Activated CD4-positive, alpha-beta T cell treated with anti-CD3 and anti-CD28 coated beads for 1 hour (primary cell): ENCODE data around the gene CUX1.
"Not testable (repeated sequence)": the region's sequence is repeated elsewhere in the genome, so short reads cannot be mapped to it uniquely, and the experiment has no call there.

Source experiments
- DNase-seq: peaks from one replicate; pipeline ENCODE4 v3.0.0-alpha.2; 2020

CUX1 gene

GRCh38 chr7:101856473-101857357 is 39.3 kb downstream of the CUX1 start:
- DNase-seq, result peak; percentile 63

GRCh38 chr7:101857358-101857811 is 40.0 kb downstream of the CUX1 start:
- no peak for DNase-seq

- DNase-seq, result no peak
Observed at GRCh38 chr7:101858437-101859385, 41.3 kb downstream of the CUX1 start.

- DNase-seq, result no peak
Observed at GRCh38 chr7:101859411-101860106, 42.1 kb downstream of the CUX1 start.

GRCh38 chr7:101860316-101861217 is 43.1 kb downstream of the CUX1 start:
- no peak for DNase-seq

GRCh38 chr7:101861218-101861775 is 43.9 kb downstream of the CUX1 start:
- no peak for DNase-seq

- DNase-seq, result no peak
Observed at GRCh38 chr7:101862280-101863220, 45.1 kb downstream of the CUX1 start.

- DNase-seq, result no peak
Observed at GRCh38 chr7:101863598-101863997, 46.2 kb downstream of the CUX1 start.

- no peak for DNase-seq
Observed at GRCh38 chr7:101864039-101864438, 46.6 kb downstream of the CUX1 start.

- DNase-seq, result no peak
Observed at GRCh38 chr7:101865031-101865430, 47.6 kb downstream of the CUX1 start.

- DNase-seq, result no peak
Observed at GRCh38 chr7:101865455-101865854, 48.0 kb downstream of the CUX1 start.

- DNase-seq, result no peak
Observed at GRCh38 chr7:101866328-101866727, 48.9 kb downstream of the CUX1 start.

- no peak for DNase-seq
Observed at GRCh38 chr7:101867265-101867664, 49.8 kb downstream of the CUX1 start.

GRCh38 chr7:101867681-101868080 is 50.3 kb downstream of the CUX1 start:
- not testable (repeated sequence) for DNase-seq

GRCh38 chr7:101868191-101868950 is 50.9 kb downstream of the CUX1 start:
- no peak for DNase-seq

- DNase-seq, result no peak
Observed at GRCh38 chr7:101869026-101869900, 51.8 kb downstream of the CUX1 start.

- DNase-seq, result no peak
Observed at GRCh38 chr7:101869901-101870290, 52.5 kb downstream of the CUX1 start.

- no peak for DNase-seq
Observed at GRCh38 chr7:101870361-101871062, 53.1 kb downstream of the CUX1 start.
